ENCODE results near the gene MS4A4E.
"Not testable (repeated sequence)": the region's sequence is repeated elsewhere in the genome, so short reads cannot be mapped to it uniquely, and the experiment has no call there.

Gene MS4A4E

GRCh38 chr11:60159284-60159683, 83.7 kb downstream of the MS4A4E start:
- H3K27ac ChIP-seq: no peak overlapping the region
- no peak for TF ChIP-seq CTCF (conservative IDR thresholded peaks at IDR 0.05)

GRCh38 chr11:60158636-60159035, 84.3 kb downstream of the MS4A4E start:
- no peak overlapping the region for H3K27ac ChIP-seq
- TF ChIP-seq CTCF (conservative IDR thresholded peaks at IDR 0.05): no peak

GRCh38 chr11:60155931-60156330, 87.0 kb downstream of the MS4A4E start:
- H3K27ac ChIP-seq: no peak overlapping the region
- no peak for TF ChIP-seq CTCF (conservative IDR thresholded peaks at IDR 0.05)

- H3K27ac ChIP-seq: not testable (repeated sequence)
Measured at GRCh38 chr11:60152727-60153126, 90.2 kb downstream of the MS4A4E start.

GRCh38 chr11:60150279-60150678, 92.7 kb downstream of the MS4A4E start:
- TF ChIP-seq CTCF (conservative IDR thresholded peaks at IDR 0.05): no peak
- H3K27ac ChIP-seq: no peak overlapping the region
